Measurements from ENCODE around the gene RTCB. TPM values are rescaled to one million over a fixed set of nuclear protein-coding genes. Genes with fewer than 3 reads are reported as not detected.

The RTCB gene
- total RNA-seq, 1 donor from 2014 or later = 93.1 TPM

GRCh38 chr22:32348031-32348611, 63.9 kb downstream of the RTCB start:
- TF ChIP-seq EZH2 (IDR thresholded peaks at IDR 0.05; ENCODE audit: insufficient read depth, low read length) (no peak), CTCF (IDR thresholded peaks at IDR 0.05; ENCODE audit: insufficient read depth, low read depth, low read length) (no peak)
- Mint-ChIP-seq H3K36me3 (ENCODE audit: low read depth, unreplicated experiment) (no peaks in the 10 kb centered on the region), H3K27me3 (ENCODE audit: low read depth, unreplicated experiment) (no peaks in the 10 kb centered on the region), H3K4me3 (ENCODE audit: unreplicated experiment) (no peak overlapping the region), H3K9me3 (ENCODE audit: unreplicated experiment) (peaks cover 3% of the 10 kb centered on the region), H3K4me1 (ENCODE audit: low read depth, unreplicated experiment) (no peaks in the 10 kb centered on the region), H3K27ac (ENCODE audit: unreplicated experiment) (no peak overlapping the region)
- Histone ChIP-seq H3K9me3 (ENCODE audit: insufficient read depth, low read depth, low read length) (no peaks in the 10 kb centered on the region), H3K27ac (ENCODE audit: low read depth, low read length) (no peak overlapping the region), H3K4me1 (ENCODE audit: insufficient read depth, low read length) (no peaks in the 10 kb centered on the region), H3K36me3 (ENCODE audit: insufficient read depth, low read length) (no peaks in the 10 kb centered on the region), H4K20me1 (ENCODE audit: insufficient read depth, low read length) (no peaks in the 10 kb centered on the region), H3K4me3 (ENCODE audit: insufficient read depth, low read depth, low read length) (no peak overlapping the region), H3K79me2 (ENCODE audit: insufficient read depth, low read length) (no peaks in the 10 kb centered on the region), H3K4me2 (ENCODE audit: low read length) (no peak overlapping the region), H3K27me3 (ENCODE audit: insufficient read depth, low read length) (no peaks in the 10 kb centered on the region), H2AFZ (ENCODE audit: low read depth, low read length) (no peak overlapping the region), H3K9ac (ENCODE audit: low read length) (no peak overlapping the region)
- no peak for DNase-seq (ENCODE audit: low read depth)
- FAIRE-seq = no peak

GRCh38 chr22:32343941-32344340, 68.1 kb downstream of the RTCB start:
- Histone ChIP-seq H3K36me3 (ENCODE audit: insufficient read depth, low read length) (no peaks in the 10 kb centered on the region), H3K4me2 (ENCODE audit: low read length) (no peak overlapping the region), H3K27ac (ENCODE audit: low read depth, low read length) (no peak overlapping the region), H4K20me1 (ENCODE audit: insufficient read depth, low read length) (no peaks in the 10 kb centered on the region), H3K4me1 (ENCODE audit: insufficient read depth, low read length) (no peaks in the 10 kb centered on the region), H3K27me3 (ENCODE audit: insufficient read depth, low read length) (no peaks in the 10 kb centered on the region), H3K9me3 (ENCODE audit: insufficient read depth, low read depth, low read length) (no peaks in the 10 kb centered on the region), H3K9ac (ENCODE audit: low read length) (no peak overlapping the region), H3K79me2 (ENCODE audit: insufficient read depth, low read length) (no peaks in the 10 kb centered on the region), H3K4me3 (ENCODE audit: insufficient read depth, low read depth, low read length) (no peak overlapping the region), H2AFZ (ENCODE audit: low read depth, low read length) (no peak overlapping the region)
- Mint-ChIP-seq H3K9me3 (ENCODE audit: unreplicated experiment) (peaks cover 9% of the 10 kb centered on the region), H3K36me3 (ENCODE audit: low read depth, unreplicated experiment) (no peaks in the 10 kb centered on the region), H3K4me3 (ENCODE audit: unreplicated experiment) (no peak overlapping the region), H3K27me3 (ENCODE audit: low read depth, unreplicated experiment) (peaks cover 20% of the 10 kb centered on the region), H3K4me1 (ENCODE audit: low read depth, unreplicated experiment) (no peaks in the 10 kb centered on the region), H3K27ac (ENCODE audit: unreplicated experiment) (no peak overlapping the region)
- TF ChIP-seq EZH2 (IDR thresholded peaks at IDR 0.05; ENCODE audit: insufficient read depth, low read length) (no peak), CTCF (IDR thresholded peaks at IDR 0.05; ENCODE audit: insufficient read depth, low read depth, low read length) (no peak)
- FAIRE-seq (no peak), DNase-seq (ENCODE audit: low read depth) (no peak)

- Histone ChIP-seq H3K36me3 (ENCODE audit: insufficient read depth, low read length) (no peaks in the 10 kb centered on the region), H3K27ac (ENCODE audit: low read depth, low read length) (no peak overlapping the region), H3K9me3 (ENCODE audit: insufficient read depth, low read depth, low read length) (no peaks in the 10 kb centered on the region), H3K4me1 (ENCODE audit: insufficient read depth, low read length) (no peaks in the 10 kb centered on the region), H3K9ac (ENCODE audit: low read length) (no peak overlapping the region), H3K4me3 (ENCODE audit: insufficient read depth, low read depth, low read length) (no peak overlapping the region), H2AFZ (ENCODE audit: low read depth, low read length) (no peak overlapping the region), H3K79me2 (ENCODE audit: insufficient read depth, low read length) (no peaks in the 10 kb centered on the region), H4K20me1 (ENCODE audit: insufficient read depth, low read length) (no peaks in the 10 kb centered on the region), H3K4me2 (ENCODE audit: low read length) (no peak overlapping the region), H3K27me3 (ENCODE audit: insufficient read depth, low read length) (no peaks in the 10 kb centered on the region)
- TF ChIP-seq CTCF (IDR thresholded peaks at IDR 0.05; ENCODE audit: insufficient read depth, low read depth, low read length) (no peak), EZH2 (IDR thresholded peaks at IDR 0.05; ENCODE audit: insufficient read depth, low read length) (no peak)
- Mint-ChIP-seq H3K4me1 (ENCODE audit: low read depth, unreplicated experiment) (no peaks in the 10 kb centered on the region), H3K27me3 (ENCODE audit: low read depth, unreplicated experiment) (peaks cover 22% of the 10 kb centered on the region), H3K36me3 (ENCODE audit: low read depth, unreplicated experiment) (no peaks in the 10 kb centered on the region), H3K27ac (ENCODE audit: unreplicated experiment) (no peak overlapping the region), H3K4me3 (ENCODE audit: unreplicated experiment) (no peak overlapping the region), H3K9me3 (ENCODE audit: unreplicated experiment) (peaks cover 9% of the 10 kb centered on the region)
- FAIRE-seq = no peak
- DNase-seq (ENCODE audit: low read depth) = no peak
Observed at GRCh38 chr22:32342977-32343376, 69.1 kb downstream of the RTCB start.

Measured in astrocyte (in vitro differentiated cells and primary cell).